SIG-M5 (cell line): Measurements from ENCODE around the gene TAOK1.

Experiments used
- DNase-seq: peaks from one replicate; lab custom pipeline; 2025; lab: John Stamatoyannopoulos, UW

Gene TAOK1

DNA sequence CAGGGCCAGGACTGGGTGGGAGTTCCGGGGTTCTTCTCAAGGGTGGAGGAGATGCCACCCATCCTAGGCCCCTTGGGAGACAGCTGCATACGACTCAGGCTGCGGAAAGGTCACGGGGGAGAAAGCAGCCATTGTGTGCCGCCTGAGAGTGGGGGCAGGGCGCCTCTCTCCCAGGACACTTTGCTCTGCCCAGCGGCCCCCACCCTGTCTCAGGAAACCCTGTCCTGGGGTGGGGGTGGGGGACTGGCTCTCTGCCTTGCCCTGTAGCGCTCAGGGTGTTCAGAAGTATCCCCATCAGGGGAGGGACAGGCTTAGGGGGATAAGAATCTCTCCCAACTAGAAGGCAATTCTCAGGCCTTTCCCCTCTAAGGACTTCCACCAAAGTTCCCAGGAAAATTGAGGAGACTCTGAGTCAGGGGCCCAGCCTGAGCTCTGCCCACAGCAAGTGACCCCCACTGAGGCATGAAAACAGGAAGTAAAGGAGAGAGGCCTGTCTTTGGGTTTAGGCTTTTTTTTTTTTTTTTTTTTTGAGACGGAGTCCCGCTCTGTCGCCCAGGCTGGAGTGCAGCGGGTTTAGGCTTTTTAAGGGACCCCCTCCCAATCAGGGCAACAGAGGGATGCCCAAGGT, 194.4 kb downstream of the TAOK1 start:
- DNase-seq: no peak

DNA sequence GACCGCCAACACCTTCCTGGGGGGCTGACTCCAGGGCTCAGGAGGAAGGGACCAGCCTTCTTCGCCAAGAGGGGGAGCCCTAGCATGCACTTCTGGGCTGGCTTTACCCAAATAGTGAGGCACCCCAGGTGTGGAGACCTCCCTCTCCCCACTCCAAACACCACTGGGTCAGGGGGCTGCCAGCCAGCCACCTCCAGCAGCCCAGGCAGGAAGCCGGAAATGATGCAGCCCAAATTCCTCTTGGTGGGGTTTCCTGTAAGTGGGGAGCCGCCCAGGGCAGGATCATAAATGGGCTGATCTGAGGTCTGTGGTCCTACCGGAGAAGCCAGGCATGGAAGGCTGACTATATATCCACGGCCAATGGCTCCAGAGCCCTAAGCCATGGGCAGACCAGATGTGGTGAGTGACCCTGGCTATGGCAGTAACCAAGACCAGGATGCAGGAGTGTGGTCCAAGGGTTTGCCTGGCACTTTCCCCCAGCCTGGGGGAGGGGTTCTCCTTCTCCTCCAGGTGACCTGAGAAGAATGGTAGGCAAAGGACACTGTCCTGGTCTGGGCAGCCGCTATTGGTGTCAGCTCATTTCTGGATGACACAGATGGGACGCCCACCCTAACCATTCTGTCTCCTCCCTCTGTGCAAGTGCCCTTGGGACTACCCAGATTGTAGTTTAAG, 195.1 kb downstream of the TAOK1 start:
- DNase-seq: no peak

DNA sequence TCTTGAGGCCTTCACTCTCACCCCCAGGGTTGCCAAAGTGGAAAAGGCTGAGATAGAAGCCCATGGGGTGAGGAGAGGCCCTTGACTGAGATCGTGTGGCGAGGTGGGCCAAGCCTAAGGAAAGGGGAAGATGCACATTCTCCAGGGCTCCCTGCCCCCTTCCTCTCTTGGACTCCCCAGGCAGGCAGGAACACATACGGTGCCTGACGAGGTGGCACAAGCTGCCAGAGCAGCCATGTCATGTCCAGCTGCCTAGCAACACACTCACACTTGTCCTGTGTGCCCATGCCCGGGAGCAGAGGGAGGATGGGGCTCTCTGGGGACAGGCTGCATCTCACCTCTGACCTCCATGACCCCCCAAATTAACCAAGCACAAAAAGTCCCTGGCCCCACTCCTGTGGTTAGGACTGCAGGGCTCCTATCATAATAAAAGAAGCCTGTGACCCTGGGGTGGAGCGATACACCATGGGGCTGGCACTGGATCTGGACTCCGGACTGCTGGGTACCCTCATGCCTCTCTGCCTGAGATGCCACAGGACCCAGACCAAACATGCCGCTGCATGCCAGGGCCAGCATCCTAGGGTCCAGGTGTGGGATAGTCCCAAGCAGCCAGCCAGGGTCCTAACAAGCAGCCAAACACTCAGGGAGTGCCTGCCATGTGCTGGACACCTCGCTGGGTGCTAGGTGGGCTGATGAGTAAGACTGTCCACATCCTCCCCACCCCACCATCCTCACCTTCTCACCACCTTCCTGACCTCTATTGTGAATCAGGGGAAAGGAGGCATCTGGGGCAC, 196.7 kb downstream of the TAOK1 start:
- DNase-seq: no peak

DNA sequence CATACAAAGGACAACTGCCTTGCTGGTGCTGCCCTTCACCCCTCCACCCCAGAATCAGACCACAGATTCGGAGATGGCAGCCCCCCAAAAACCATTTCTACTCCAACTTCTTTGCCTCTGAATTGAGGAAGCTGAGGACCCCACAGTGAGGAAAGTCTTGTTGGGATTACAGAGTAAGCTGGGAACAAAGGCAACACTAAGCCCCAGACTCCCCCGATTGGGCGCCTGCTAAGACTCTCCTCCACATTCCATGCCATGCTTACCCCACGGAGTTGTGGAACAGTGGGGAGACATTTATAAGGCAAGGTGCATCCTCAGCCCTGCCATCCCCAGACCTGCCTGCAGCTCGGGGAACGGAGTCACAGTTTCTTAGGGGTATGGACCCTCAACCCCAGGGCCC, 197.4 kb downstream of the TAOK1 start:
- DNase-seq: no peak

DNA sequence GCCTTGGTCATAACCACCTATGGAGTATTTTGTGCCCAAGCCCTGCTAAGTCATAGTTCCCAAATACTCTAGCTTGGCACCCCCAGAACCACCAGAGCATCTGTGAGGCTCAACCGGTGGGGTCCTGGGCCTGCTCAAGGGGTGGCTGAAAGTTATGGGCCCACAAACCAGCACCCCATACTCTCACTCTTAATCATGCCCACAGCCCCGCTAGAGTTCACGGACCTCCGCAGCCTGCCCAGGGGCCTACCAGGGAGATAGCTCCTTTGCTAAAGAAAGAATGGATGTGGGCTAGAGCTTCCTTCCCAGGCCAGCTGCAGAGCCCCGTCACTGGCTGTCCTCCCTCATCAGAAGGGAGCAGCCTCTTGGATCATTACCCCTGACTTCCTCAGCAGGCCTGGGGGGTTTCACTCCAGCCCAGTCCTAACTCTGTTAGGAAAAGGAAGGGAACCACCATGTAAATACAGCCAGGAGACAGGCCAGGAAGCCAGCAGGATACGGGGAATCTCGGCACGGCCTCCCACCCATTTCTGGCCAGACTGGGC, 197.9 kb downstream of the TAOK1 start:
- no peak for DNase-seq

DNA sequence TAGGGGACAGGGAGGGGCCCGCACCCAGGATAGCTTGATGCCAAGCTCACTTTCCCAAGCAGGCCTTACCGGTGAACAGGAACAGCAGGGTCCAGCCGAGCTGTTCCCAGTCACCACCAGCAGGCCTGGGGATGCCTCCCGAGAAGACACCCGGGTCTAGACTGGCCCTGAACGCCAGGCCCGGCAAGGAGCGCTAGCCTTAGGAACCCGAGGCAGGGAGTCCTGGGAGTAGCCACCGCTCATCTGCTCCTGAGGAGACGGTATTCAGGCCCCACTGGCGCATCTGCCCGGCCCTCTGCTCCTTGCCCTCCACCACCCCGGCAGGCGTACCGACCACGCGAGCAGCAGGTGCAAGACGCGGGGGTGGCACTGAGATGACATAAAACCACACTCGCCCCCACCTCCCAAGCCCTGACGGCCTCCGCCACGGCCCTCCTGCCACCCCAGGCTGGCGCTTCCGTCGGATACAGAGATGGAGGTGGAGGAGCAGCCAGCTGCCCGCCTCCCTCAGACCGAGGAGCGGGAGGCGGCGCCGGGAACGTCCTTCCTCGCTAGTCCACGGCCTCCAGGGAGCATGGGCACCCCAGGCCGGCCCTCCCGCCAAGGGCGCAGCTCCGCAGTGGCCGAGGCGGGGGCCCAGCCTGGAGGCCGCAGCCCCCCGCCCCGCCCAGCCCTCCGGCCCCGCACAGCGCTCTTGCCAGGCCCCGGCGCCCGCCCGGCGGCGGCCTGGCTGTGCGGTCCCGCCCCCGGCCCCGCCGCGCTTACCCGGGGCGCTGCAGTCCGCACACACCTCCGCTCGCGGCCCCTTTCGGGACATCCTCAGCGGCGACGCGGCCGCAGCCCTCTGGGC, 198.6 kb downstream of the TAOK1 start:
- DNase-seq: no peak

DNA sequence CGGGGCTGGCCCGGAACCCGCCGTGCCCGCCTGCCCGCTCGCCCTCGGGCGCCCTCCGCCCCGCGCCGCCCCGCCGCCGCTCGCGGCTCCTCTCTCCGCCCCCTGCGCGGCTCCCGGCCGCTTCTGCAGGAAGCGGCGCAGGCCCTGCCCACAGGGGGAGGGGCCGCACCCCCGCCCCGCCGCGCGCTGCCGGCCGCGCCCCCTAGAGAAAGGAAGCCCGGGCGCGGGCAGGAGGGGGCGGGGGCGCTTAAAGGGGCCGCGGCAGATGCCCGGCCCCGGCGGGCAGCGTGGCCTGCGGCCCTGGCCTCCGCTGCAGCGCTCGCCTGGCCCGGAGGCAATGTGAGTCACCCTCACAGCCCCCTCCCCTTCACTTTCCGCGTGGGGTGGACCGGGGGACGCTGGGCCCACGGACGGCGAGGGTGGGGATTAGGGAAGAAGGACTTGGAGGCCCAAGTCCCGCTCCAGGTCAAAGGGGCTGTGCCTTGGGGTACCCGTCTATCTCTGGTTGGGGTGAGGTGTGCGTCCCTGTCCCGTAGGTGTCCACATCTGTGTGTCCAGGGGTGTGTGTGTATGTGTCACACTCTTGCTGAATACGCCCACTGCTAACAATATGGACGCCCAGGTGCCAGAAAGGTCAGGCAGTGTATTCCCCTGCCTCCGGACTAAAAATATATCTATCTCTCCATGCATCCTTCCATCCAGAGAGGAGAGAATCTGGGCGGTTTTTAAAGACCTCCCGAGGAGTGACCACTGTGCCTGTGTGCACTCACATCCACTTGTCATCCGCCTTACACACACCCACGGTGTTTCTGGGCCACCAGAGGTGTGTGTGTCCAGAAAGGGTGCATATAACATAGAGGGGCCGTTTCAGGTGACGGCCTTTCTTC, 199.6 kb downstream of the TAOK1 start, which contains the start of gene GIT1:
Gene GIT1 (minus strand): TSS at position 125 of the 887 bp plus-strand sequence. CDS start 270 bp downstream, outside the sequence.
- DNase-seq: no peak

DNA sequence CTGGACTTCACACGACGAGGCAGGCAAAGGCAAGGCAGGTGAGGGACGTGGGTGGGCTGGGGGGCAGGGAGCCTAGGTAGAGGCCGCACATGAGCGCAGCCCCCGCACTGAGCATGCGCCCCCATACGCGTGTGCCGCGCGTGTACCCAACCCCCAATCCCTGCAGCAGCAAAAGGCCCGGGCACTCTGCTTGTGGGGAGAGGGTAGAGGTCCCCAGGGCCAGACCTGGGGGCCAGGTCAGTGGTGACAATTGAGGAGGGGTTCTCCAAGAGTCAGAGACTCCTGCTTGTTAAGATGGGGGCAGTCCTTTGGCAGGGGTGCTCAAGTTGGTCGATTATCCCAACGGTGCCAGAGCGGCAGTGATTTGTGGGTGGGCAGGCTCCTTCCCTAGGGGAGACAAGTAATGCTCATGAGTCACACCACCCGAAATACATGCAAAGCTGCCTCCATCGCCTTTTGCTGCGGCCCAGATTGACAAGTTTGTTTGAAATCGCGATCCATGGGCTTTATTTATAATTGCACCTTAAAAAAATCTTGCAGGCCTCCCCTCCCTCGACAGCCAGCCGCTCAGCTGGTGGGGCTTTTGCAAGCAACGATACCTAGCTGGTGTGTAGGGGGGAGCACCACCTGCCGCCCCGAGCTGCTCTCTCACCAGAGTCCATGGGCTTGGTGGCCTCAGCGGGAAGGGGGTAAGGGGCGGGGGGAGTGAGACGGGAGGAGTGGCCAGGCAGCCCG, 200.4 kb downstream of the TAOK1 start:
- DNase-seq: no peak

DNA sequence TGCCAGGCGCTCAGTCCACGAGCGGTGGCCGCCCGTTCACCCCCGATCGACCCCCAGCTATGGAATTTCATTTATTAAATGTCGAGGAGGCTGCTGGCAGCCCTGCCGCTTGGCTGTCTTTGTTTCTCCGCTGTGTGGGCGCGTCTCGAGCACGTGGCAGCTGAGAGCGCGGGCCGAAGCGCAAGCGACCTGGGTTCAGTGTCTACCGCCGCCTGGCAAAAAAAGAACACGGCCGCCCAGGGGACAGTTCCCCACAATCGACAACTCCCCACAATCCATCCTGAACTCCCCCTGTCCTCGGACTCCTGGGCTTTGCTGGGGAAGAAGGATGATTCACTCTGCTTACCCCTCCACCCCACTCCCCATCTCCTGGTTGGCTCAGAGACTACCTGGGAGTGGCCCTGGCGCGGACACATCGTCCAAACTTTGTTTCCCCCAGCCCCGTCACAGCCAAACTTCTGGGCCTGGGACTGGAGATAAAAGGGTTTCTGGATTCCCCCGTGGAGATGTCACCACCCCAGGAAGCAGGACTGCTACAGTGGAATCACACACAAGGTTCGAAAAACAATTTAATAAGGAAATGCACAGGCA, 201.1 kb downstream of the TAOK1 start:
- no peak for DNase-seq

DNA sequence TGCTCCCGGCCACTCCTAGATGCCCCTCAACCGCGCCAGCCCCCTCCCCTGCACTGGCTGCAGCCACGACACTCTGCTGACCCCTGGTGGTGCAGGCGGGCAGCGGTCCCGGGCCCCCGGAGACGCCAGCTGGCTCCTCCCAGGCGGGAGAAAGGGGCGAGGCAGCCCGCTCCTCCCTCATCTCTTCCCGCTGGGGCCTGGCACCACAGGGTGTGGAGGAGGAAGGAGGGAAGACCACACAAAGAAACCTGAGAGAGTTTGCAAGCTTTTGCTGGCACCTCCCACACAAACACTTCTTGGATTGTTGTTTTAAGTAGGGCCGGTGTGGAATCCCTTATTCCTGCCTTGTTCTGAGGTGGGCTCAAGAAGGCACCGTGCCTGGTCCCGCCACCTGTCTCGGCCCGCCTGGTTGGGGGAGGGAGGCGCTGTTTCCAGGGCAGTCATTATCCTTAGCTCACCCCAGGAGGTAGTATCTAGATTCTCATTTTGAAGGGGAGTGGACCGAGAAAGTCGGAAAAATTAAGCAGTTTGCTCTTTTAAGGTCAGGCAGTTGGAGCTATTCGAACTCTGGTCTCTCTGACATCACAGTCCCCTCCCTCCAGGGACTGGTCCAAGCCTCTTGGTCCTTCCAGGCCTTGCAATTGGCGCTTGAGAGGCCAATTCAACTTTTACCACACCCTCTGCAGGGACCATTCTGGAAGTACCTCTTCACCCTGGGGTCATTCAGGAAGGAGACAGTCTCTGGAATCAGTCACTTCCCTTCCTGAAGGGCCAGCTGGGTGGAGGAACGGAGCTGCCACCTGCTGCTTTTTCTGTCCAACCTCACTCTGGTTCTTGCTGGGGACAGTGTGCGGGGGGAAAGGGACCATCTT, 201.8 kb downstream of the TAOK1 start:
- no peak for DNase-seq

DNA sequence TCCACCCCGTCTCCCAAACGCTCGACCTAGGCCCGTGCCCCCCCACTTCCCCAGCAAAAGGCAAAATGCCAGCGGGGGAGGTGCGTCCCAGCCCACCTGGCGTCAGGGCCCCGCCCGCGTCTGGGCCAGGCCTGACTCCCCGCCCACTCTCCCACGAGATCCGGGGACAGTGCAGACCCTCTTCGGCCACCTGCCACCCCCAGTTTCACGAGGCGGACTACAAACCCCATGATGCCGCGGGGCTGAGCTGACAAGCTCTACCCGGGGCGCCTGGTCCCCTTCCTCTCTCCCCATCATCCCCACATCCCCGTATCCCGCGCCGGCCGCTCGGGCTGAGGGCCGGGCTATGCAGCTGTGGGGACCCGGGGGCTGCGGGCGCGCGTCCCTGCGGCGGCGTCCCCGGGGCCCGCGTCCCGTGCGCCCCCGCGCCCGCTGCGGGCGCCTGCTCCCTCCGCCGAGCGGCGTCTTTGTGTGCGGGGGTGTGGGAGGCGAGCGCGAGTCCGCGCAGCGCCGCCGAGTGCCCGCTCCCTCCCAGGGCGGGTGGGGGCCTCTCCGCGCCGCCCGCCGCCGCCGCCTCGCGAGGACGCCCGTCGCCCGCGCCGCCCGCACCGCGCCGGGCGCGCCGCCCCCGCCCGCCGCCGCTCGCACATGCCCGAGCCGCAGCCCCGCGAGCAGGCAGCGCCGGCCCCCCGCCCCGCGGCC, 202.8 kb downstream of the TAOK1 start, which contains the start of gene ANKRD13B:
Gene ANKRD13B (plus strand): TSS at position 283 of the 702 bp plus-strand sequence. CDS start 490 bp downstream, outside the sequence.
- no peak for DNase-seq

DNA sequence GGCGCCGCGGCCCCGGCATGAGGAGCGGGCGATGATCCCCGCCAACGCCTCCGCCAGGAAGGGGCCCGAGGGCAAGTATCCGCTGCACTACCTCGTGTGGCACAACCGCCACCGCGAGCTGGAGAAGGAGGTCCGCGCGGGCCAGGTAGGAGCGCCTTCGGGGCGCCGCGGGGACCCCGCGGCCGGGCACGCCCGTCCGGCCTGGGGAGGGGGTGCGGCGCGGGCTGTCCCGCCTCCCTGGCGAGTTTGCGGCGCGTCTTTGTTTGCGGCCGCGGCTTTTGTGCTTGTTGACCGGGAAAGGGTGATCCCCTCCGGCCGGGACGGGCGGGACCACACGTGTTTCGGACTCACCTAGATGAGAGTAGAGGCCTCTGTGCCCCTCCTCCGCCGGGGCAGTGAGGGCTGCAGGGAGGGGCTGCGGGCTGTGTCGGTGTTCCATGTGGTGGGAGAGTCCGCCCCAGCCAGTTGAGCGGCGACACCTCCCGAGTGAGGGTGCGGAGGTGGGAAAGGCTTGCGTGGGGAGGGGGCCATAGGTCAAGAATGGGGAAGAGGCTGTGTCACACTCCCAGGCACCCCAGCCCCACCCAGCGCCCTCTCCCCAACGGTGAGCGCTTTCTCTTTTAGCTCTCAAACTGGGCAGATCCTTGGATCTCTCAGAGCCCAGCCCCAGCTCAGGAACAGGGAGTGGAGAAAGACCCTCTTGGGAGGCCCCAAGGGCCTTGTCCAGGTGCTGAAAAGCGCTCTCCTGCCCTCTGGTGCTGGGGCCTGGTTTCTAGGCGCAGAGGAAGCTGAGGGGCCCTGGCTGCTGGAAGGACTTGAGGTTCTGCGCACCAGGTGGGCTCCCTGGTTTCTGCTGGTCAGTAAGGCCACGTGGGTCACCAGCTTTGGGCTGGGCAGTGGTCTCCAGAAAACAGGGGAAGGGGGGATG, 203.7 kb downstream of the TAOK1 start:
- no peak for DNase-seq

DNA sequence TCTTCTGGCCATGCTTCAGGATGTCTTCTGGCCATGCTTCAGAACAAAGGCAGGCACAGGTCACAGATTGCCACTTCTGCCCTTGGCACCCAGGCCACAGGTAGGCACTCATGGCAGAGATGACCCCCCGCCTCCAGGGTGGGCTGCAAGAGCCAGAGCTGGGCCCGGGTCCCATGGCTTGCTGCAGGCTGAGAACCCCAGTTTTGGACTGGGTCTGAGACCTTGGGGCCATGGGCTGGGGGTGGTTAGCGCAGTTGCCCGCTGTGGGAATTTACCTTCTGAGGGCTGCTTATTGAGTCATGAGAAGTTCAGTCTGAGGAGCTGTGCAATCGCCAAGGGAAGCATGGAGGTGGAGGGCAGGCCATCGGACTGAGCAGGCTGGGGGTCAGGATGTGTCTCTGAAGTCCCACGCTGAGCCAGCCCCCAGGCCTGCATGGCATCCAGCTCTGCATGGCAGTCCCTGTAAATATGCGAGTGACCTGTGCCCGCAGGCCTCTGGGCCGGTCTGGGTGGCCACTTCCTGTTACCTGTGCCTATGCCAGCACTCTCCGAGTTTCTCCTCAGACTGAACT, 204.4 kb downstream of the TAOK1 start:
- no peak for DNase-seq

DNA sequence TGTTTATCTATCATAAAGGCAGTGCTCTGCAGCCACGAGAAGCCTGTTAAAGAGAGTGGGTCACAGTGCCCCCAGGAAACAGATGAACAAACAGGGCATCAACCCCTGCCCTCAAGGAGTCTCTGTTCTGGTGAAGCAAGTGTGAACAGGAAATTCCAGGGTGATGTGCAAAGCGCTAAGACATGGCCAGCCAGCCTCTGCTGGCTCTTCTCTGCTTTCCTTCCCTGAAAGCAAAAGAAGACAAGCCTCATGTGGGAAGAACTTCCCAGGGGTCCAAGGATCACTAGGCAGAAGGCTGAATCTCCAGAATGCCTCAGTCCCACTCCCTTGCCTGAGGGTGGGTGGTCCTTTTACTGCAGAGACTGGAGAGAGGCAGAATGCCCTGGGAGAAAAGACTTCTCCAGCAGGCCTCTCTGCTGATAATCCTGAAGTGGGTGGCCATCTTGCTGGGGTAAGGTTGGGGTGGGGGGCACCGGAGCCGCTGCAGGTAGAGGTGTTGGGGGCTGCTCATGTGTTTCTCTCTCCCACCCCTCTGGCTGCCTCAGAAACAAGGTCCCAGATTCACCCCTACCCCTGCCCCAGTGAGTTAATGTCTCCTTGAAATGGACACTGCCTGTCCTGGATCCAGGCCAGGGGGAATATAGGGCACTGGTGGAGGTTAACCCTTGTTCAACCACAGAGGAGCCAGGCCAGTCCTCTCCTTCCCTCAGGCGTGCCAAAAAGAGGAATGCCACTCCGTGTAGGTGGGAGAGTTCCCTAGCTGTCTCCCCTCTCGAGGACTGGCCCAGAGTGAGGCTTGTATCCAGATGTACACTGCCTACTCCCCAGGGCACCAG, 205.2 kb downstream of the TAOK1 start:
- DNase-seq: no peak

DNA sequence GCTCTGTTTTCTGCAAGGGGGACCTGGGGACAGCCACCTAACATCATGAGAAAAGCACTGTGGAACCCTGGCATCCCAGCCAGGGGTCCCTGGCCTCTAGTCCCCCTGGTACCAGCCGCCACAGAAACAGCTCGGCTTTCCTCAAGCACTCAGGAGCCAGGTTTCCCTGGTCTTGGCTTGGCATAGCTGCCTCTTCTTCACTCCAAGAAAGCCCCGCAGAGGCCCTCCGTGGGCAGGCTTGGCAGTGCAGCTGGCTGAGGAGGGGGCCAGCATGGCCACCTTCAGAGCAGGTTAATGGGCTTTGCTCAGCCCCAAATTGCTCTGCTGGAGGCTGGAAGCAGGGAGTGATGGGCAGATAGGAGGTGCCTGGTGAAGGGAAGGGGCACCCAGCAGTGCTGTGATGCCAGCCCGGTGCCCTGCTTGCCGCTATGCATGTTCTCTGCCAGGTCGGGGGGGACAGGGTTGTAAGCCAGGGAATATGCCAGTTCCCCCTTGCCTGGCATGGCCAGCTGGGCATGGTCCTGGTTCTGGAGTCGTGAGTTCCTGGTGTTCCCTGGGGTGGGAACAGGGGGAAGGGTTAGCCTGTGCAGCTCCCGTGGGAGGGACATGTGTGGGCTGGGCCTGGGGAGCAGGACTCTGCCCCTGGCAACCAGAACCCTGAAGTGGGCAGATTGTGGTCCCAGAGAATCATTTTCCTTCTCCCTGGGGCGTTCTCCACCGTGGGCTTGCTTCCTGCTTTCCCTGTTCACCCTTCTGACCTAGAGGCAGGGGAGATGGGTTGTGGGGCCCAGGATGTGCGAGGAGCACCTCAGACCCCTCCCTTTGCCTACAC, 206.0 kb downstream of the TAOK1 start:
- DNase-seq: no peak
